Bronchial epithelial cell (primary cell): ENCODE data around the gene HMGXB3. TPM values are rescaled to one million over a fixed set of nuclear protein-coding genes. Genes with fewer than 3 reads are reported as not detected.

Experiments used
- DNase-seq: peaks from one replicate; pipeline ENCODE4 v3.0.0-alpha.2; 2010; ENCODE audit warnings: low read depth
- FAIRE-seq: peaks from 2 replicates; lab custom pipeline; 2011; peaks lifted over from hg19 to GRCh38; lab: Jason Lieb, UNC
- H3K27me3 ChIP-seq: 2 replicates; pipeline ENCODE4 v1.5.1; 2011; ENCODE audit warnings: low read length; ENCODE audit not compliant: control insufficient read depth, insufficient read depth
- H3K36me3 ChIP-seq: 2 replicates; pipeline ENCODE4 v1.5.1; 2011; ENCODE audit warnings: low read length; ENCODE audit not compliant: control insufficient read depth, insufficient read depth
- H3K4me3 ChIP-seq: 2 replicates; pipeline ENCODE4 v1.5.1; 2011; ENCODE audit warnings: mild to moderate bottlenecking, low read depth, low read length, control low read depth
- total RNA-seq: library from RNA; depleted of rRNA; stranded (reverse); fragments of >200 nt; gene quantifications from 2 replicates; pipeline ENCODE4 v1.2.1, GENCODE V29; 2014
- TF ChIP-seq, protein P1 (sequence below): IDR thresholded peaks from 2 replicates; pipeline ENCODE4 v1.5.1; 2011; ENCODE audit warnings: mild to moderate bottlenecking, moderate library complexity, low read length, control low read depth, inconsistent platforms; ENCODE audit not compliant: insufficient read depth, severe bottlenecking

The HMGXB3 gene
- total RNA-seq, 1 donor from 2014 or later: 22.9 TPM

GRCh38 chr5:149979896-149980295 lies 20.6 kb upstream of the HMGXB3 start:
- DNase-seq (no peak), FAIRE-seq (no peak)
- Histone ChIP-seq H3K36me3 (peaks cover 1% of the 10 kb centered on the region), H3K4me3 (no peak overlapping the region), H3K27me3 (no peaks in the 10 kb centered on the region)
- TF ChIP-seq, protein P1, sequence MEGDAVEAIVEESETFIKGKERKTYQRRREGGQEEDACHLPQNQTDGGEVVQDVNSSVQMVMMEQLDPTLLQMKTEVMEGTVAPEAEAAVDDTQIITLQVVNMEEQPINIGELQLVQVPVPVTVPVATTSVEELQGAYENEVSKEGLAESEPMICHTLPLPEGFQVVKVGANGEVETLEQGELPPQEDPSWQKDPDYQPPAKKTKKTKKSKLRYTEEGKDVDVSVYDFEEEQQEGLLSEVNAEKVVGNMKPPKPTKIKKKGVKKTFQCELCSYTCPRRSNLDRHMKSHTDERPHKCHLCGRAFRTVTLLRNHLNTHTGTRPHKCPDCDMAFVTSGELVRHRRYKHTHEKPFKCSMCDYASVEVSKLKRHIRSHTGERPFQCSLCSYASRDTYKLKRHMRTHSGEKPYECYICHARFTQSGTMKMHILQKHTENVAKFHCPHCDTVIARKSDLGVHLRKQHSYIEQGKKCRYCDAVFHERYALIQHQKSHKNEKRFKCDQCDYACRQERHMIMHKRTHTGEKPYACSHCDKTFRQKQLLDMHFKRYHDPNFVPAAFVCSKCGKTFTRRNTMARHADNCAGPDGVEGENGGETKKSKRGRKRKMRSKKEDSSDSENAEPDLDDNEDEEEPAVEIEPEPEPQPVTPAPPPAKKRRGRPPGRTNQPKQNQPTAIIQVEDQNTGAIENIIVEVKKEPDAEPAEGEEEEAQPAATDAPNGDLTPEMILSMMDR: no peak

DNA sequence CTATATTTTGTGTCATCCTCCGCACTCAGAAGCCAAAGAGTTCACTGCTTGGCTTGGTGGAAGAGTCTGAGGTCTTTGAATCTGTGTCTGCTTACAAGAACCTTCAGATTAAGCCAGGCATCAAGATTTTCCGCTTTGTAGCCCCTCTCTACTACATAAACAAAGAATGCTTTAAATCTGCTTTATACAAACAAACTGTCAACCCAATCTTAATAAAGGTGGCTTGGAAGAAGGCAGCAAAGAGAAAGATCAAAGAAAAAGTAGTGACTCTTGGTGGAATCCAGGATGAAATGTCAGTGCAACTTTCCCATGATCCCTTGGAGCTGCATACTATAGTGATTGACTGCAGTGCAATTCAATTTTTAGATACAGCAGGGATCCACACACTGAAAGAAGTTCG lies 19.3 kb upstream of the HMGXB3 start:
- TF ChIP-seq, protein P1: no peak
- FAIRE-seq (no peak), DNase-seq (no peak)
- Histone ChIP-seq H3K4me3 (no peak overlapping the region), H3K27me3 (no peaks in the 10 kb centered on the region), H3K36me3 (peaks cover 1% of the 10 kb centered on the region)

DNA sequence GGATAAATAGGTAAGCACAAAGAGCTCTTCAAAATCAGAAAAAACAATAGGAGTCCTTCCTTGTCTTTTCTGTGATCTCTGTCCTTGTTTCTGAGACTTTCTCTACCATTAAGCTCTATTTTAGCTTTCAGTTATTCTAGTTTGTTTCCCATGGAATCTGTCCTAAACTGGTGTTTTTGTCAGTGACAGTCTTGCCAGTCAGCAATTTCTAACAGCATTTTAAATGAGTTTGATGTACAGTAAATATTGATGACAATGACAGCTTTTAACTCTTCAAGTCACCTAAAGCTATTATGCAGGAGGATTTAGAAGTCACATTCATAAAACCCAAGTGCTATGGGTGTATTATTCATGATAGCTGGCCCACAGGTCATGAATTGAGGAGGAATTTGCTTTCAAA lies 18.0 kb upstream of the HMGXB3 start:
- no peak overlapping the region for H3K4me3 ChIP-seq
- DNase-seq: no peak
- no peaks in the 10 kb centered on the region for H3K27me3 ChIP-seq
- TF ChIP-seq, protein P1: no peak
- FAIRE-seq: no peak
- H3K36me3 ChIP-seq: peaks cover 1% of the 10 kb centered on the region

DNA sequence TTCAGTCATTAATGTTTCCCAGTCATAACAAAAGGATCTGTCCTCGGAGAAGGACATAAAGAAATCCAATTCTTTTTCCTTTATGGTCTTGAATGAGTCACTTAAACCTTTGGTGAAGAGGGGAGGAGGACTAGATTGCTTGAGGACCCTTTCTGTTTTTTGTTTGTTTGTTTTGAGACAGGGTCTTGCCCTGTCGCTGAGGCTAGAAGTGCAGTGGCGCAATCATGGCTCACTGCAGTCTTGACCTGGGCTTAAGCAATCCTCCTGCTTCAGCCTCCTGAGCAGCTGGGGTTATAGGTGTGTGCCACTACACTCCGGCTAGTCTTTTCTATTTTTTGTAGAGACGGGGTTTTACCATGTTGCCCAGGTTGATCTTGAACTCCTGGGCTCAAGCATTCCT lies 12.4 kb upstream of the HMGXB3 start:
- no peaks in the 10 kb centered on the region for H3K36me3 ChIP-seq
- TF ChIP-seq, protein P1: no peak
- no peak overlapping the region for H3K4me3 ChIP-seq
- H3K27me3 ChIP-seq: no peaks in the 10 kb centered on the region
- FAIRE-seq (no peak), DNase-seq (no peak)

DNA sequence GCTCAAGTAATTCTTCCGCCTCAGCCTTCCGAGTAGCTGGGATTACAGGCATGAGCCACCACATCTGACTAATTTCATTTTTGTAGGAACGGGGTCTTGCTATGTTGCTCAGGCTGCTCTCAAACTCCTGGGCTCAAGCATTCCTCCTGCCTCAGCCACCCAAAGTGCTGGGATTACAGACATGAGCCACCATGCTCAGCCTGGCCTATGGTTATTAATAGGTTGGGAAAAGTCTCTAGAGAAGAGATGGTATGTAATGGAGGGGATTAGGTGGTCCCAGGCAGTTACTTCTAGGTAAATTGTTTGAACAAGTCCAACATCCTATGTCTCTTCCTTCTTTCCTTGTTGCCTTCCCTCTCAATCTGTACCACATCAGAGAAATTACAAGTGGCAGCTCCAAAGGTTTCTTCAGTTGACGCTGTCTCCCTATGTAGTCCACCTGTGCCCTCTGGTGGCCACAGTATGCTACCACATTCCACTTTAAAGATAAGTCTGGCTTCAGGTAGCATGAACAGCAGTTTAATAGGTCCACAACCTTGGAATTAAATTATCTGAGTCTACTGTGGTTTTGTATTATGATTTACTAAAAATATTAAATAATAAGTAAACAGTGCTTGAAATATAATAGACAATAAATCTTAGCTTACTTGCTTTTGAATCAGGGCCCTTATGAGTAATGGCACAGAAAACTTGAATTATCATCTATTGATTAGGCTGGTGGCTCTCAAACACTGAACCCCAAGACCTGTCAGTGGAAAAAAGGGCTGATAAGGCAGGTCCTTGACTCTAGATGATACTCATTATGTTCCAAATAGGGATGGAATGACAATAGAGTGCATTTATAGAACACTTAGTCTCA lies 9.8 kb upstream of the HMGXB3 start:
- FAIRE-seq (no peak), DNase-seq (peak; percentile 71)
- Histone ChIP-seq H3K27me3 (no peaks in the 10 kb centered on the region), H3K36me3 (peaks cover 4% of the 10 kb centered on the region), H3K4me3 (no peak overlapping the region)
- TF ChIP-seq, protein P1: peak; percentile 80
